Measurements from ENCODE around the gene SGK1.

Gene SGK1

DNA sequence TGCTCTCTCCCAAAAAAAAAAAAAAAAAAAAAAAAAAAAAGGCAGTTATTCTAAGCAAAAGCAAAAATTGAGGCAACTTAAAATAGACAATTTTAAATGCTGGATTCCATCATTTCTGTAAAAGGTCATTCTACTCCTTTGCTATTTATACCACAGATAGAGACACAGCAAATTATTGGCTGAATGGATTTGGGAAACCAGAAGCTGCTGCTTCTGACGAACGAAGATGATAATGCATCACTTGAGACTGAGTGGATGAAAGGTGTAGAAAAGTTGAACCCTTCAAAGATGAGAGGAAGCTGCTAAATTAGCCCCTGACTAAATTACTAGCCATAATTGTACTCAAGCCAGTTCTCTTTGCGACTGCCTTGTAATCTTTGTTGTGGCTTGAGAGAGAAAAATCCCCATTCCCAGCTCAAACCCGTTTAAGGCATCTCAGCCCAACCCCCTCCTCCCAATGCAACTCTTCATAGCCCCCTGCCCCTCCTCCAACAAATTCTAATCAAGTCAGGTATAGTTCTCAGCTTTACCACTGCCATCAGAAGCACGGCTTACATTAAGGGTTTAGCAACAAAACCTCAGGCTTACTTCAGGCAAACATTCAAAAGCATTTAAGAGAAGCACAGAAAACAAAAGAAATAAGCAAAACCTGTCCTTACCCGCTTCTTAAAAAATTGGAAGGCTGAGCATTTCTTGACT lies 1.0 kb downstream of the SGK1 start:
- Histone ChIP-seq H3K4me3 (ENCODE audit: low read length in 2 of 2) (peak overlapping the region; percentile 61 to 70), H3K9ac (ENCODE audit: low read length in 2 of 2) (no peak overlapping the region)

GRCh38 chr6:134315974-134316441 lies 1.9 kb downstream of the SGK1 start:
- H3K9me3 ChIP-seq (ENCODE audit: control insufficient read depth in 2 of 2, low read length in 2 of 2): no peaks in the 10 kb centered on the region
- peaks cover 6 to 14% of the 10 kb centered on the region in 2 donors for H3K27me3 ChIP-seq (ENCODE audit: control insufficient read depth in 1 of 2, insufficient read depth in 2 of 2, low read length in 2 of 2)
- no peak overlapping the region for H3K9ac ChIP-seq (ENCODE audit: low read length in 2 of 2)
- no peak overlapping the region for H3K4me3 ChIP-seq (ENCODE audit: low read length in 2 of 2)
- H3K36me3 ChIP-seq (ENCODE audit: control insufficient read depth in 2 of 2, insufficient read depth in 2 of 2, low read length in 2 of 2): no peaks in the 10 kb centered on the region
- H3K27ac ChIP-seq (ENCODE audit: low read length): no peak overlapping the region
- peaks cover 2% of the 10 kb centered on the region for H3K4me1 ChIP-seq (ENCODE audit: control insufficient read depth, insufficient read depth, low read length)

More for the DNA sequence above, 1.0 kb downstream of the SGK1 start:
- H3K27me3 ChIP-seq (ENCODE audit: control insufficient read depth in 1 of 2, insufficient read depth in 2 of 2, low read length in 2 of 2): peaks cover 6 to 14% of the 10 kb centered on the region in 2 donors
- H3K36me3 ChIP-seq (ENCODE audit: control insufficient read depth in 2 of 2, insufficient read depth in 2 of 2, low read length in 2 of 2): no peaks in the 10 kb centered on the region
- H3K4me1 ChIP-seq (ENCODE audit: control insufficient read depth, insufficient read depth, low read length): peaks cover 2% of the 10 kb centered on the region
- H3K9me3 ChIP-seq (ENCODE audit: control insufficient read depth in 2 of 2, low read length in 2 of 2): no peaks in the 10 kb centered on the region
- H3K27ac ChIP-seq (ENCODE audit: low read length): no peak overlapping the region

GRCh38 chr6:134315189-134315588 lies 2.7 kb downstream of the SGK1 start:
- Histone ChIP-seq H3K9ac (ENCODE audit: low read length in 2 of 2) (no peak overlapping the region), H3K36me3 (ENCODE audit: control insufficient read depth in 2 of 2, insufficient read depth in 2 of 2, low read length in 2 of 2) (no peaks in the 10 kb centered on the region), H3K4me3 (ENCODE audit: low read length in 2 of 2) (no peak overlapping the region), H3K9me3 (ENCODE audit: control insufficient read depth in 2 of 2, low read length in 2 of 2) (no peaks in the 10 kb centered on the region), H3K27ac (ENCODE audit: low read length) (no peak overlapping the region), H3K4me1 (ENCODE audit: control insufficient read depth, insufficient read depth, low read length) (peaks cover 2% of the 10 kb centered on the region), H3K27me3 (ENCODE audit: control insufficient read depth in 1 of 2, insufficient read depth in 2 of 2, low read length in 2 of 2) (peaks cover 6 to 14% of the 10 kb centered on the region in 2 donors)

DNA sequence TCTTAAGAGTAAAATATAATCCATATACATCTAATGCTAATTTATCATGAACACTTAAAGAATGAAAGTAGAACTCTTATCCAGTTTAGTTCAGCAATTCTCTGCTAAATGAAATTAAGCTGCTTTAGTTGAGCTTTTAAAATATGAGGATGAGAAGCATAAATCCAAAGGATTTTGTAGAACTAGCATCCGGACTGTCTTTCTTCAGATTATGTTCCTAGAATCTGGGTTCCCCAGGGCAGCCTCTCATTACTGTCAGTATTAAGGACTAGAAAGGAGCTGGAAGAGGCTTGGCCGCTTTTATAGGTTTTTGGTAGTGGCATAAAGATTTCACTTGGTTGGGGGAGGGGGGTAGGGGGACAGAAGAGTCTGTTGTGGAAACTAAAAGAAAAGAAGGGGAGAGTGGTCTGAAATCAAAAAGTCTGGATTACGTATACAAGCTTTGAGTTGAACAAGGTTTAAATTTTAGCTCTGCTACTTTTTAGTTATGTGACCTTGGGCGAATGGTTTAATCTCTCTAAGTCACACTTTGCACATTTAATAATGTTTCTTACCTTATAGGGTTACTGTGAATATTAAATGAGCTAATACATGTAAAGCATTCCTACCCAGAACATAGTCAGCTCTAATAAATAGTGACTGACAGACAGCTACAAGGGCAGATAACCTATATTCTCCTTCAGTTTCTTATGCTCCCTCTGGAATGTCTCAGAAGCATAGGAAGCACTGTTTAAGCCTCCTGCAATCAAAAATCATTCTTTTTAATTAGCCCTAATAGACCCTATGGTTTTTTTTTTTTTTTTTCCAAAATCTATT lies 3.7 kb downstream of the SGK1 start:
- peaks cover 4 to 11% of the 10 kb centered on the region in 2 donors for H3K27me3 ChIP-seq (ENCODE audit: control insufficient read depth in 1 of 2, insufficient read depth in 2 of 2, low read length in 2 of 2)
- no peak overlapping the region for H3K9ac ChIP-seq (ENCODE audit: low read length in 2 of 2)
- H3K4me1 ChIP-seq (ENCODE audit: control insufficient read depth, insufficient read depth, low read length): peaks cover 2% of the 10 kb centered on the region
- H3K9me3 ChIP-seq (ENCODE audit: control insufficient read depth in 2 of 2, low read length in 2 of 2): no peaks in the 10 kb centered on the region
- H3K36me3 ChIP-seq (ENCODE audit: control insufficient read depth in 2 of 2, insufficient read depth in 2 of 2, low read length in 2 of 2): no peaks in the 10 kb centered on the region
- no peak overlapping the region for H3K4me3 ChIP-seq (ENCODE audit: low read length in 2 of 2)
- H3K27ac ChIP-seq (ENCODE audit: low read length): no peak overlapping the region

DNA sequence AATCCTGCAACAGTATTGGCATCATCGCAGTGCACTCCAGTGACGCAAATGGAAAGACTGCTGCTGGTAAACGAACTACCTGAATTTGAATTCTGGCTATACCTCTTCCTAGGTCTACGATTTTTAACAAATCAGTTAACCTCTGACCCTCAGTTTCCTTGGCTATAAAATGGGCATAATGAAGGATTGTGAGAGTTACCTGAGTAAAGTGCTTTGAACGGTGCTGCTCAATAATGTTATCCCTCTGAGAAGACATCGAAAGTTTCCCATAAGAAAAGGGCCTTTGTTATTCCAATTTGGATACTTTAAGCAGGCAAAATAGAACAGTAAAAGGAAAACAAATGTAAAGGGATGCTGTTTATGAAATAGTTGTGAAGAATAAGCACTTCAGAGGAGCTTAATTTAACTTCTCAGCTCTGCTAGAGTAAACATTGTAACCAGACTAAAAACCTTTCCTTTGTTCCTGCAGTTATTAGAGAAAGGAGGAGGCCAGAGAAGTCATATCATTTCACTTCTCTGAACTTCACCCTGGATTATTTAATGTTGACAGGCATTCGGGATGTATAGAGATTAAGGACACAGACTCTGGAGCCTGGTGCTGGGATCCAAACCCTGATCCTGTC lies 5.8 kb downstream of the SGK1 start:
- no peaks in the 10 kb centered on the region for H3K4me1 ChIP-seq (ENCODE audit: control insufficient read depth, insufficient read depth, low read length)
- H3K27ac ChIP-seq (ENCODE audit: low read length): no peak overlapping the region
- no peak overlapping the region for H3K4me3 ChIP-seq (ENCODE audit: low read length in 2 of 2)
- no peaks in the 10 kb centered on the region for H3K27me3 ChIP-seq (ENCODE audit: control insufficient read depth in 1 of 2, insufficient read depth in 2 of 2, low read length in 2 of 2)
- H3K36me3 ChIP-seq (ENCODE audit: control insufficient read depth in 2 of 2, insufficient read depth in 2 of 2, low read length in 2 of 2): no peaks in the 10 kb centered on the region
- H3K9me3 ChIP-seq (ENCODE audit: control insufficient read depth in 2 of 2, low read length in 2 of 2): no peaks in the 10 kb centered on the region
- no peak overlapping the region for H3K9ac ChIP-seq (ENCODE audit: low read length in 2 of 2)

GRCh38 chr6:134310817-134311216 lies 7.1 kb downstream of the SGK1 start:
- Histone ChIP-seq H3K27ac (ENCODE audit: low read length) (no peak overlapping the region), H3K4me1 (ENCODE audit: control insufficient read depth, insufficient read depth, low read length) (no peaks in the 10 kb centered on the region), H3K9ac (ENCODE audit: low read length in 2 of 2) (no peak overlapping the region), H3K36me3 (ENCODE audit: control insufficient read depth in 2 of 2, insufficient read depth in 2 of 2, low read length in 2 of 2) (no peaks in the 10 kb centered on the region), H3K27me3 (ENCODE audit: control insufficient read depth in 1 of 2, insufficient read depth in 2 of 2, low read length in 2 of 2) (no peaks in the 10 kb centered on the region), H3K4me3 (ENCODE audit: low read length in 2 of 2) (no peak overlapping the region), H3K9me3 (ENCODE audit: control insufficient read depth in 2 of 2, low read length in 2 of 2) (no peaks in the 10 kb centered on the region)

DNA sequence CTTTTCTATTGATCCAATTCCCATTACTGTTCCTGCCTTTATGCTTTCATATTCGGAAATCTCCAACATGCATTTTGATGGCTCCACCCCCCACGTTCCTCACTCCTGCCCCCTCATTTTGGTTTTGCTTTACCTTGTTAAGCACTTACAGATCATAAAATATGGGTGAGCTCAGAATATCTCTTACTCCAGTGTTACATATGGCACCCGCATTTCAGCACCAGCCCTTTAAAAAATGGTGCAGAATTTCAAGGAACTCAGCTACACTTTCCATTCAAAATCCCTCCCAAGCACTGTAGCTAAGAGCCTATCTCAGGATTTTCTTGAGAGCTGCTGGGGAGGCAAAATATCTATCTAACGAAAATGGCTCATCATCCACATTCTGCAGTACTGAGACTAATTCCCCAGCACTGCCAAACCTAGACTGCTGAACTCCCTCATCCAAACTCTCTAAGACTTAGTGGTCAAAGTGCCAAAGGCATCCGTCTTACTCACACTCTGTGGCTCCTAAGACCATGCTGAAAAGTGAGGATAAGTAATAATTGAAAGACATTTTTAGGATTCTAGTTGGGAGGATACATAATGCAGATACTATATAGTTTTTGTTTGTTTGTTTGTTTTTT lies 7.8 kb downstream of the SGK1 start:
- Histone ChIP-seq H3K4me1 (ENCODE audit: control insufficient read depth, insufficient read depth, low read length) (no peaks in the 10 kb centered on the region), H3K9ac (ENCODE audit: low read length in 2 of 2) (no peak overlapping the region), H3K27me3 (ENCODE audit: control insufficient read depth in 1 of 2, insufficient read depth in 2 of 2, low read length in 2 of 2) (no peaks in the 10 kb centered on the region), H3K4me3 (ENCODE audit: low read length in 2 of 2) (no peak overlapping the region), H3K27ac (ENCODE audit: low read length) (no peak overlapping the region), H3K9me3 (ENCODE audit: control insufficient read depth in 2 of 2, low read length in 2 of 2) (no peaks in the 10 kb centered on the region), H3K36me3 (ENCODE audit: control insufficient read depth in 2 of 2, insufficient read depth in 2 of 2, low read length in 2 of 2) (no peaks in the 10 kb centered on the region)

GRCh38 chr6:134309227-134309626 lies 8.7 kb downstream of the SGK1 start:
- Histone ChIP-seq H3K9me3 (ENCODE audit: control insufficient read depth in 2 of 2, low read length in 2 of 2) (no peaks in the 10 kb centered on the region), H3K27ac (ENCODE audit: low read length) (no peak overlapping the region), H3K9ac (ENCODE audit: low read length in 2 of 2) (no peak overlapping the region), H3K36me3 (ENCODE audit: control insufficient read depth in 2 of 2, insufficient read depth in 2 of 2, low read length in 2 of 2) (no peaks in the 10 kb centered on the region), H3K27me3 (ENCODE audit: control insufficient read depth in 1 of 2, insufficient read depth in 2 of 2, low read length in 2 of 2) (no peaks in the 10 kb centered on the region), H3K4me1 (ENCODE audit: control insufficient read depth, insufficient read depth, low read length) (no peaks in the 10 kb centered on the region), H3K4me3 (ENCODE audit: low read length in 2 of 2) (no peak overlapping the region)

DNA sequence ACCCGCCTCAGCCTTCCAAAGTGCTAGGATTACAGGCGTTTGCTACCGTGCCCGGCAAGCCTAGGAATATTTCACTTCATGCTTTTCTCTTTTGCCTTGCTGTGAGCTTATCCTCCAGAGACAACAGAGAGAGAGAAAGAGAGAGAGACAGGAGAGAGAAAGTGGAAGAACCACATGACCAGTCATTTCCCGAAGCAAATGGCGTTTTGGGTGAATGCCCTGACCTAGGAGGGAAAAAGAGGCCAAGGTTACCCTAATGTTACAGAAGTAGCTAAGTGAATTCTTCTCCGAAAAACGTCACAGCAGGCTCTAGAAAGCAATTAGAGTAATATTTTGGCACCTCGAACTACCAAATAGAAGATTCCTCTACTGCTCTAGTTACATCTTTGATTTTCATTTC lies 9.1 kb downstream of the SGK1 start:
- no peaks in the 10 kb centered on the region for H3K4me1 ChIP-seq (ENCODE audit: control insufficient read depth, insufficient read depth, low read length)
- no peak overlapping the region for H3K27ac ChIP-seq (ENCODE audit: low read length)
- no peaks in the 10 kb centered on the region for H3K9me3 ChIP-seq (ENCODE audit: control insufficient read depth in 2 of 2, low read length in 2 of 2)
- no peak overlapping the region for H3K9ac ChIP-seq (ENCODE audit: low read length in 2 of 2)
- H3K27me3 ChIP-seq (ENCODE audit: control insufficient read depth in 1 of 2, insufficient read depth in 2 of 2, low read length in 2 of 2): no peaks in the 10 kb centered on the region
- H3K4me3 ChIP-seq (ENCODE audit: low read length in 2 of 2): no peak overlapping the region
- H3K36me3 ChIP-seq (ENCODE audit: control insufficient read depth in 2 of 2, insufficient read depth in 2 of 2, low read length in 2 of 2): no peaks in the 10 kb centered on the region

DNA sequence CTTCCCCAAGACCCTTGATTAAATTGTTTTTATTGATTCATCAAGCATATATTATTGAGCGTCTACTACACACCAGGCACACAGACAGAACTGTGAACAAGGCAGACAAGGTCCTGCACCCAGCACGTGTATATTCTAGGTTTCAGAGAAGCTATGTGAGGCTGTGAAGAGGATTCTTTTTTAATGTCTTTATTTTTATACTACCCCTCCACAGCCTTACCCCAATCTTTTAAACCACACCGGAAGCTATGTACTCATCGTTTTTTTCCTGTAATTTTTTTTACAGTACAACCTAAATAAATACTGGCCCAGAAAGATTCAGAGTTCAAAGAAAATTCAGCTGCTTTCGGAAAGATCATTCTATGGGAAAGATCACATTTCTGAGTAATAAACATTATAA lies 10.0 kb downstream of the SGK1 start:
- Histone ChIP-seq H3K27ac (ENCODE audit: low read length) (no peak overlapping the region), H3K4me3 (ENCODE audit: low read length in 2 of 2) (no peak overlapping the region), H3K4me1 (ENCODE audit: control insufficient read depth, insufficient read depth, low read length) (no peaks in the 10 kb centered on the region)

More for the DNA sequence above, 10.0 kb downstream of the SGK1 start:
- no peaks in the 10 kb centered on the region for H3K36me3 ChIP-seq (ENCODE audit: control insufficient read depth in 2 of 2, insufficient read depth in 2 of 2, low read length in 2 of 2)
- no peaks in the 10 kb centered on the region for H3K27me3 ChIP-seq (ENCODE audit: control insufficient read depth in 1 of 2, insufficient read depth in 2 of 2, low read length in 2 of 2)
- no peak overlapping the region for H3K9ac ChIP-seq (ENCODE audit: low read length in 2 of 2)
- H3K9me3 ChIP-seq (ENCODE audit: control insufficient read depth in 2 of 2, low read length in 2 of 2): no peaks in the 10 kb centered on the region

All from stomach smooth muscle (tissue), 2 donors.